Ovary (tissue), 9 donors: ENCODE data around the gene TEN1. TPM values are rescaled to one million over a fixed set of nuclear protein-coding genes. Genes with fewer than 3 reads are reported as not detected.
A peak's percentile ranks its signal among the peaks of the same experiment; 100 is the strongest.

Source experiments
- DNase-seq, 5 donors: peaks; one replicate each; pipeline ENCODE4 v3.0.0-alpha.2; 2019 to 2020
- H3K27ac ChIP-seq, 2 donors: fragments of 200-600 bp; one replicate each; pipeline versions ENCODE4 v1.5.1 to v1.8.0; 2019 to 2022
- H3K27me3 ChIP-seq: fragments of 200-600 bp; one replicate; pipeline ENCODE4 v1.8.0; 2022
- H3K36me3 ChIP-seq: fragments of 200-600 bp; sonication (generic); one replicate; pipeline ENCODE4 v1.5.1; 2019
- H3K4me1 ChIP-seq: one replicate; pipeline ENCODE4 v1.8.1; 2013; ENCODE audit warnings: mild to moderate bottlenecking, moderate library complexity; ENCODE audit not compliant: insufficient read depth
- H3K4me3 ChIP-seq: fragments of 200-600 bp; sonication (generic); one replicate; pipeline ENCODE4 v1.5.1; 2017
- H3K9me3 ChIP-seq, 2 donors: fragments of 200-600 bp in 1 of 2; sonication (generic) in 1 of 2; one replicate each; pipeline versions ENCODE4 v1.5.1 to v1.8.1; 2013 to 2019; ENCODE audit warnings: mild to moderate bottlenecking in 1 of 2, moderate library complexity in 1 of 2
- CTCF ChIP-seq, 3 donors: fragments of 450-650 bp in 2 of 3; fragments of 200-600 bp in 1 of 3; IDR thresholded peaks; one replicate each; pipeline versions ENCODE4 v1.5.1 to v1.8.0; 2016 to 2022; ENCODE audit warnings: antibody characterized with exemption in 3 of 3, mild to moderate bottlenecking in 1 of 3
- EP300 ChIP-seq: sonication (generic); formaldehyde crosslinking; IDR thresholded peaks from one replicate; pipeline ENCODE4 v1.6.1; 2017; ENCODE audit warnings: antibody characterized with exemption
- POLR2A ChIP-seq: fragments of 450-650 bp; IDR thresholded peaks from one replicate; pipeline ENCODE4 v1.6.1; 2017; ENCODE audit warnings: antibody characterized with exemption, mild to moderate bottlenecking, moderate library complexity
- WGBS, 3 donors: extraction: QIAGEN DNeasy Blood & Tissue Kit in 1 of 3; methylation state at CpG; one replicate each; pipeline versions ENCODE4 v1.1.5 to v1.1.7; 2013 to 2017; 5-methylcytosine and 5-hydroxymethylcytosine counted together
- intact Hi-C, 4 donors: fragments of 100-400 bp; cut with DNase I; formaldehyde crosslinking; loops; one replicate each; pipeline versions ENCODE4 v1.11.0 to v1.15.1; 2022 to 2023
- polyA plus RNA-seq, 2 donors: library from polyadenylated mRNA; stranded (reverse); fragments of 200-250 nt in 1 of 2; fragments of 350-450 nt in 1 of 2; fragmentation: Illumina TruSeq in 1 of 2; extraction: RNeasy Lipid Tissue Mini Kit (QIAGEN cat#74804) in 1 of 2; gene quantifications; one replicate each; pipeline ENCODE4 v1.2.3, GENCODE V29; 2013 to 2014
- total RNA-seq, 7 donors: library from RNA; depleted of rRNA in 2 of 7; stranded (reverse); fragments of >200 nt in 2 of 7; fragmentation: NEBNext Ultra II Directional in 3 of 7; extraction: Animal tissue kit (Norgen Biotek cat#: 25700) in 3 of 7; gene quantifications; one replicate each; pipeline versions ENCODE4 v1.1.0 to v1.2.4, GENCODE V29; 2016 to 2023
- donor health status: DM: no; HTN: no; CAD: no; lungs with moderate emphysema.
- donor health status: DM: no; HTN: no; CAD: no.
- donor health status: Bipolar disorder and iron deficiency.
- donor health status: DM: yes; HTN: yes; CAD: no.
- donor health status: DM: no; HTN: no; CAD: no.
- donor health status: DM: yes; HTN: yes; CAD: no.

The TEN1 gene
- total and polyA plus RNA-seq, 9 donors = 6.1 to 18.1 (median 10.5) TPM

GRCh38 chr17:76003915-76004314 lies 24.9 kb downstream of the TEN1 start:
- peak overlapping the region in 1 of 2 donors; percentile 29 for H3K27ac ChIP-seq

GRCh38 chr17:76004750-76005262 lies 25.8 kb downstream of the TEN1 start:
- Histone ChIP-seq H3K36me3 (no peaks in the 10 kb centered on the region), H3K27ac (peak overlapping the region; percentile 37 to 76), H3K9me3 (no peaks in the 10 kb centered on the region), H3K4me1 (peaks cover 15% of the 10 kb centered on the region), H3K27me3 (no peaks in the 10 kb centered on the region), H3K4me3 (no peak overlapping the region)
- WGBS, 3 donors = 28 to 48% (median 29%) methylated on average over 8 of the region's 8 CpGs
- intact Hi-C loops = loop anchor here in 3 of 4 donors (2.0 to 5.0 kb wide), 3 partner anchors 93 to 103 kb away; partner anchors contain the start of gene MRPL38 (in 2 of the 3)
- TF ChIP-seq POLR2A (no peak), EP300 (no peak), CTCF (IDR thresholded peaks at IDR 0.05) (no peak)
- DNase-seq = peak in 1 of 5 donors; percentile 44

More at GRCh38 chr17:76003915-76004314, 24.9 kb downstream of the TEN1 start:
- Histone ChIP-seq H3K4me3 (no peak overlapping the region), H3K27me3 (no peaks in the 10 kb centered on the region), H3K9me3 (no peaks in the 10 kb centered on the region), H3K4me1 (peaks cover 15% of the 10 kb centered on the region), H3K36me3 (no peaks in the 10 kb centered on the region)
- peak in 1 of 5 donors; percentile 70 for DNase-seq
- no peak for TF ChIP-seq EP300
- TF ChIP-seq CTCF (IDR thresholded peaks at IDR 0.05) = no peak
- no peak for TF ChIP-seq POLR2A
- WGBS, 3 donors = 47 to 76% (median 56%) methylated on average over 6 of the region's 6 CpGs
- intact Hi-C loops = loop anchor here in 2 of 4 donors (2.0 to 5.0 kb wide), 2 partner anchors 92 to 99 kb away; partner anchors contain the start of gene MRPL38 (in 1 of the 2)

GRCh38 chr17:76005263-76006149 lies 26.5 kb downstream of the TEN1 start:
- Histone ChIP-seq H3K9me3 (no peaks in the 10 kb centered on the region), H3K4me1 (peaks cover 15% of the 10 kb centered on the region), H3K36me3 (no peaks in the 10 kb centered on the region), H3K4me3 (no peak overlapping the region), H3K27me3 (no peaks in the 10 kb centered on the region), H3K27ac (peak overlapping the region in 1 of 2 donors; percentile 76)
- TF ChIP-seq CTCF (IDR thresholded peaks at IDR 0.05) = peak; percentile 81 to 93 (median 92)
- no peak for TF ChIP-seq POLR2A
- DNase-seq = peak; percentile 87 to 91 (median 89)
- intact Hi-C loops = loop anchor here in 3 of 4 donors (2.0 to 5.0 kb wide), 3 partner anchors 99 to 103 kb away; partner anchors contain the start of gene MRPL38 (in 2 of the 3)
- WGBS, 3 donors = 5 to 19% (median 10%) methylated on average over 13 to 16 of the region's 16 CpGs

GRCh38 chr17:76007131-76007849 lies 28.2 kb downstream of the TEN1 start:
- DNase-seq = no peak
- WGBS, 3 donors = 91 to 93% (median 92%) methylated on average over 39 of the region's 39 CpGs
- intact Hi-C loops = loop anchor here in 2 of 4 donors (2.0 to 5.0 kb wide), 2 partner anchors 100 to 105 kb away; partner anchors contain the start of gene MRPL38 (in 1 of the 2)
- Histone ChIP-seq H3K9me3 (no peaks in the 10 kb centered on the region), H3K4me3 (no peak overlapping the region), H3K27me3 (no peaks in the 10 kb centered on the region), H3K4me1 (peaks cover 15% of the 10 kb centered on the region), H3K27ac (no peak overlapping the region), H3K36me3 (no peaks in the 10 kb centered on the region)
- TF ChIP-seq POLR2A = no peak
- no peak for TF ChIP-seq EP300
- no peak for TF ChIP-seq CTCF (IDR thresholded peaks at IDR 0.05)
